WERI-Rb-1 (cell line): ENCODE measurements around the gene SRGAP3.

Experiments
- DNase-seq: peaks from one replicate; pipeline ENCODE4 v3.0.0-alpha.2; 2020
- H3K27ac ChIP-seq: fragments of 250-450 bp; sonication (Bioruptor Pico); 2 replicates; pipeline ENCODE4 v1.5.1; 2020; ENCODE audit warnings: mild to moderate bottlenecking, moderate library complexity
- H3K27me3 ChIP-seq: fragments of 250-450 bp; sonication (Bioruptor Pico); 2 replicates; pipeline ENCODE4 v1.5.1; 2021; ENCODE audit warnings: mild to moderate bottlenecking, low read depth, moderate library complexity; ENCODE audit not compliant: insufficient read depth, severe bottlenecking
- H3K36me3 ChIP-seq: fragments of 250-450 bp; sonication (Bioruptor Pico); 2 replicates; pipeline ENCODE4 v1.5.1; 2020; ENCODE audit warnings: mild to moderate bottlenecking, moderate library complexity
- H3K4me3 ChIP-seq: 2 replicates; pipeline ENCODE4 v1.5.1; 2011; ENCODE audit warnings: low read depth, mild to moderate bottlenecking, control low read depth, low read length
- H3K9me3 ChIP-seq: fragments of 250-450 bp; sonication (Bioruptor Pico); 2 replicates; pipeline ENCODE4 v1.5.1; 2021; ENCODE audit warnings: mild to moderate bottlenecking, moderate library complexity; ENCODE audit not compliant: severe bottlenecking
- CTCF ChIP-seq: IDR thresholded peaks from 2 replicates; pipeline ENCODE4 v1.5.1; 2011; ENCODE audit warnings: low read depth, mild to moderate bottlenecking, control low read depth, inconsistent platforms, low read length

SRGAP3 gene

GRCh38 chr3:9022305-9023225 is 226.9 kb downstream of the SRGAP3 start:
- no peaks in the 10 kb centered on the region for H3K9me3 ChIP-seq
- H3K36me3 ChIP-seq, result peaks cover 8% of the 10 kb centered on the region
- no peak overlapping the region for H3K4me3 ChIP-seq
- DNase-seq, result no peak
- no peak overlapping the region for H3K27ac ChIP-seq
- H3K27me3 ChIP-seq, result no peaks in the 10 kb centered on the region
- no peak for TF ChIP-seq CTCF

GRCh38 chr3:9021271-9022009 is 228.0 kb downstream of the SRGAP3 start:
- H3K9me3 ChIP-seq, result no peaks in the 10 kb centered on the region

GRCh38 chr3:9020426-9020825 is 229.0 kb downstream of the SRGAP3 start:
- H3K4me3 ChIP-seq, result no peak overlapping the region
- TF ChIP-seq CTCF, result no peak
- no peak overlapping the region for H3K27ac ChIP-seq
- H3K36me3 ChIP-seq, result peaks cover 6% of the 10 kb centered on the region
- no peaks in the 10 kb centered on the region for H3K9me3 ChIP-seq
- H3K27me3 ChIP-seq, result no peaks in the 10 kb centered on the region
- no peak for DNase-seq

More at GRCh38 chr3:9021271-9022009, 228.0 kb downstream of the SRGAP3 start:
- H3K36me3 ChIP-seq, result peaks cover 6% of the 10 kb centered on the region
- no peak overlapping the region for H3K27ac ChIP-seq
- no peak overlapping the region for H3K4me3 ChIP-seq
- no peak for TF ChIP-seq CTCF
- no peak for DNase-seq
- H3K27me3 ChIP-seq, result no peaks in the 10 kb centered on the region

GRCh38 chr3:9019259-9019961 is 230.0 kb downstream of the SRGAP3 start:
- no peaks in the 10 kb centered on the region for H3K27me3 ChIP-seq
- H3K27ac ChIP-seq, result no peak overlapping the region
- TF ChIP-seq CTCF, result no peak
- H3K4me3 ChIP-seq, result no peak overlapping the region
- H3K36me3 ChIP-seq, result peaks cover 3% of the 10 kb centered on the region
- no peaks in the 10 kb centered on the region for H3K9me3 ChIP-seq
- no peak for DNase-seq

DNA sequence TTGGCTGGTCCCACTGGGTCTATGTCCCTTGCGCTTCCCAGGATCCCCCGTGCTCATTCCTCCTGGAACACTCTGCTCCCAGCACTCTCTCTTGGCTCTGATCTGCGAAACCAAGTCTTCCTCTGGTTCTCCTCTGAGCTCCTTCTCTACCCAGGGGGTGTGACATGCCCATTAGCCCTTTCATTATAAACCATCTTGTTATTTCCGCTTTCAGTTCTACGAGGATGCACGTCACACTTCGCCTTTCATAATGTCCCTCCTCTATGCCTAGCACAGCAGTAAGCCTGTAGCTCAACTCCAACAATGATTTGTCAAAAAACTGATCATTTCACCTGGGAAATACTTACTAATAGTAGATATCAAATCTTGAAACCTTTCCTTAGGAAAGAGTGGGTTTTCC is 234.2 kb downstream of the SRGAP3 start:
- no peak for DNase-seq
- no peaks in the 10 kb centered on the region for H3K9me3 ChIP-seq
- peaks cover 13% of the 10 kb centered on the region for H3K36me3 ChIP-seq
- no peak for TF ChIP-seq CTCF
- H3K27ac ChIP-seq, result no peak overlapping the region
- no peaks in the 10 kb centered on the region for H3K27me3 ChIP-seq
- no peak overlapping the region for H3K4me3 ChIP-seq
